Stimulated activated CD8-positive, alpha-beta memory T cell treated with anti-CD3 and anti-CD28 coated beads, Interleukin-7, amount 100 ng/mL, for 1 hour (primary cell): ENCODE data around the gene TSBP1.

ENCODE experiments used
- DNase-seq, 2 donors: peaks; one replicate each; pipeline ENCODE4 v3.0.0-alpha.2; 2020; ENCODE audit warnings: low read depth in 2 of 2

The TSBP1 gene, protein sequence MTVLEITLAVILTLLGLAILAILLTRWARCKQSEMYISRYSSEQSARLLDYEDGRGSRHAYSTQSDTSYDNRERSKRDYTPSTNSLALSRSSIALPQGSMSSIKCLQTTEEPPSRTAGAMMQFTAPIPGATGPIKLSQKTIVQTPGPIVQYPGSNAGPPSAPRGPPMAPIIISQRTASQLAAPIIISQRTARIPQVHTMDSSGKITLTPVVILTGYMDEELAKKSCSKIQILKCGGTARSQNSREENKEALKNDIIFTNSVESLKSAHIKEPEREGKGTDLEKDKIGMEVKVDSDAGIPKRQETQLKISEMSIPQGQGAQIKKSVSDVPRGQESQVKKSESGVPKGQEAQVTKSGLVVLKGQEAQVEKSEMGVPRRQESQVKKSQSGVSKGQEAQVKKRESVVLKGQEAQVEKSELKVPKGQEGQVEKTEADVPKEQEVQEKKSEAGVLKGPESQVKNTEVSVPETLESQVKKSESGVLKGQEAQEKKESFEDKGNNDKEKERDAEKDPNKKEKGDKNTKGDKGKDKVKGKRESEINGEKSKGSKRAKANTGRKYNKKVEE

DNA sequence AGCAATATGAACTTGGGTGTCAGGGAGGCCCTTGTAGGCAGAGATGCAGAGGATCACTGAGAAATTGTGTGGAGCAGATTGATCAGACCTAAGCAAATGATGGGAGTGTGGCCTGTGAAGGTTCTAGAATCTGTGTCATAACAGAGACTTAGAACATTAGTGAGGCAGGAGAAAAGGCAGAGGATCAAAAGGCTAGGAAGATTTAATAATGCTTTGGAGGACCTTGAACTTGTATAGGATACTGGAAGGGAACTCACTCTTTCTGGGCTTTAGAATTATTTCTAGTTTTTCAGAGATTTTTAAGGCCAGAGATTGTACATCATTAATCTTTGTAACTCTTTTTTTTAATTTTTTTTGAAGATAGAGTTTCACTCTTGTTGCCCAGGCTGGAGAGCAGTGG lies at the start of gene TSBP1:
TSS of gene TSBP1 (minus strand) at position 101 of the 400 bp plus-strand sequence. CDS start 197 bp downstream, outside the sequence.
- DNase-seq: no peak

DNA sequence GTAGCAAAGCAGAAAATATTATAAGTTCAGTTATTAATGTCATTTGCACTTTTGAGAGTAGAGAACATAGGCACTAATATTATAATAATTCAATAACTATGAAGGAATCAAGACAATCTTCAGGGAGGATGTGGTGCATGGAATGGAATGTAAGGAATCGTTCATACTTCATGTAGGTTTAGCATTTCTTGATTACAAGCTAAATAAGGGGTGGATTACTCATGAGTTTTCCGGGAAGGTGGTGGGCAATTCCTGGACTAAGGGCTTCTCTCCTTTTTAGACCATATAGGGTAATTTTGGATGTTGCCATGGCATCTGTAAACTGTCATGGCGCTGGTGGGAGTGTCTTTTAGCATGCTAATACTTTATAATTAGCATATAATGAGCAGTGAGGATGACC lies 44.3 kb upstream of the TSBP1 start:
- DNase-seq: no peak

DNA sequence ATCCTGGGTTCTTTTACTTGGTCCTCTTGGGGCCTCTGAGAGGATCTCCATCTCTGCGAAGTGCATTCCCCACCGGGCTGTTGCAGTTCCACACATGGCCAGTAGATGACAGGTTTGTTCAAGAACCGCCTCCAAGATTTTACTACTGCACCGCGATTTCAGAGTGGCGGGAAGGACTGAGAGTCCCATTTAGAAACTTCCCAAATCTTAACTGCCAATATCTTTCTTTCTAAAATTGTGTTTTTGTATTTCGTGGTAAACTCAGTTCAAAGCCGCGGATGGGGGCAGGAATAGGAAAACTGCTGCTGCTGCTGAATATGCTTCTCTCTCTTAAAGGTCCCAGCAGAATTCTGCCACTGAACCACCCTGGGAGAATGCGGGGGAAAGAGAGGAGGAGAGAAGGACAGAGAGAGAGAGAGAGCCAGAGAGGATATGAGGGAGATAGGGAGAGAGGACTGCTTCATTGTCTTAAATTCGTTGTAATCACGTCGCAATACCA lies 43.9 kb upstream of the TSBP1 start:
- DNase-seq: peak; percentile 43 to 66

DNA sequence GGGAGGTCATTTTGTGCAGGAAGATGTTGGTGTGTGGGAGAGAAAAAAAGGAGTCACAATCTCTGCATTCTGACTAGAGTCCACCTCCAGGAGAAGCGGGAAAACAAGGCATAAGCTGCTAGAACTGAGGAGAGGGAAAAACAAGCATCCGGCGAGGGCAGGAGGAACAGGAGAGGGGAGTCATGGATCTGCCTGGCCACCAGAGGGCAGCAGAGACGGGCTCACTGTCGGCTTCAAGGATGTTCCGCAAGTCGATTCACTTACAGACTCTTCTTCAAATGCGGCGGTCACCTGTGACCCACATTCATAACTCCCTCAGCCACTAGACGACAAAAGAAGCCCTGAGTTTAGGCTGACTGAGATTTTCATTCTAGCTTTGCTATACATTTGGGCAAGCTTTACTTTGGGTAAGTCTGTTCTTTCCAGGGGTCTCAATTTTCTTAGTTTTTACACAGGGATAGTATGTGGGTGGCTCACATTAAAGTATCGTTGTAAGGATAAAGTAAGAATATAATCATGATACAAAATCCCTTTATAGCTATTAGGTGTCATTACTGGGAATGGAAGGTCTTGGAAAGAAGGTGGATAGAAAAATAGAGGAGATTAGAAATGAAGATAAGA lies 41.8 kb upstream of the TSBP1 start:
- DNase-seq: peak; percentile 62 to 79

DNA sequence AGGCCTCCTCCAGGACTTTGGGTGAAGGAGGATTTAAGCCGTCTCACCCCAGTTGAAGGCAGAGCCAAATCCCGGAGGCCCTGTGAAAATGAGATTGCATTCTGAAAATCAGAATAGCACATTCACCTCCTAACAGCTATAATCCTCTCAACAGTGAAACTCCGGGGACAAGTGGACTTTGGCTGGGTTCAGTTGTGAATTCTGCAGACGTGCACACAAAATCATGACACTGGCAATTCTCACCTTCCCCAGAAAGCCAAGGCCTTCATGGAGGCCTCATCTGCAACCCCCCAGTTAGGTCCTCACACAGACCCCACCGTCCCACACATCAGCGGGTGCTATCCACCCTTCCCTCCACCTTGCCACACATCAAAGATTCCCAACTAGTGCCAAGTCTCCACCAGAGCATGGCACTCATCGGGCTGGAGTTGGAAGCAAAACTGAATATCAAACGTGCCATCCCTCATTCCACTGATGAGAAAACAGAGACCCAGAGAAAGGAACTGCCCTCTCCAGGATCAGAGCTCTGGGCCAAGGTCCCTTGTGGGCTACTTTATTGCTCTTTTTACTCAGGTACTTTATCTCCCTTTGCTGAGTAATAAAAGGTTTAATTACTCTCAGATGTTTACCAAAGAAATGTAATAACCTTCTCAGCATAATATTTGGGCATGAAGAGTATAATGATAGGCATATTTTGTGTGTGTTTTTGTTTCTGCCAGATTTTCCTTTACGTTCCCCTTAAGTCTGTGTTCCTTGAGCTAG lies 40.0 kb upstream of the TSBP1 start:
- DNase-seq: no peak

DNA sequence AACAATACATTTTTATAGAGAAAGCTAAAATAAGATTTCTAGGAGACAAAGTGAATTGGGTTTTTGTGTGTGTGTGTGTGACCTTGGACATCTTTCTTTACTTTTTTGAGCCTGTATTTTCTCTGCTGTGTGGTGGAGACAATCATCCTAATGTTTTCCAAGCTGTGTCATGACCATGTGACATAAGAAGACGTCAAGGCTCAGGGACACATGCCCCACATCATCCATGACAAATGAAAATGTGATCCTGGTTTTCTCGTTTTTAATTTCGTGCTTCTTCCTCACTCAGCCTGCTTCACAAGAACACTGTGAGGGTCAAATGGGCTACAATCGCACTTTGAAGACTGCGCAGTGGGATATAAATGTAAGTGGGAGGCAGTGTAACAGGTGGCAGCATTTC lies 39.2 kb upstream of the TSBP1 start:
- no peak for DNase-seq

DNA sequence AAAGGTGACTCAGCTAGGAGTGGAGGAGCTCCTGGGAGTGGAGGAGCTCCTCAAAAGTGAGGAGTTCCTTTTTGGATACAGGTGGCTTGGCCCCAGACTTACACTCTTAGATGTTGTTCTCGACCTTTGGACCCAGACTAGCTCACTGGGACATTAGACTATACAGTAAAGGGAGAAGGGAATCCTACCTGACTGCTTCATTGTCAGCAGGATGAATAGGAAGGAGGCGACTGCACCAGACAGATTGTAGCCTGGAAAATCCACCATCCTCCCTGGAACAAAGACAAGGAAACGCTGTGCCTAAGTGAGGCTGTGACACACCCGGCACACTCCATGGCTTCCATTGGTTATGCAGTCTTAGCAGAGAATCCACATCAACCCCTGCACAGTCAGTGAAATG lies 35.2 kb upstream of the TSBP1 start, which contains the start of gene BTNL2:
TSS of gene BTNL2 (minus strand) at position 325 of the 400 bp plus-strand sequence. CDS start at position 267, 58 bp downstream.
- DNase-seq: no peak

DNA sequence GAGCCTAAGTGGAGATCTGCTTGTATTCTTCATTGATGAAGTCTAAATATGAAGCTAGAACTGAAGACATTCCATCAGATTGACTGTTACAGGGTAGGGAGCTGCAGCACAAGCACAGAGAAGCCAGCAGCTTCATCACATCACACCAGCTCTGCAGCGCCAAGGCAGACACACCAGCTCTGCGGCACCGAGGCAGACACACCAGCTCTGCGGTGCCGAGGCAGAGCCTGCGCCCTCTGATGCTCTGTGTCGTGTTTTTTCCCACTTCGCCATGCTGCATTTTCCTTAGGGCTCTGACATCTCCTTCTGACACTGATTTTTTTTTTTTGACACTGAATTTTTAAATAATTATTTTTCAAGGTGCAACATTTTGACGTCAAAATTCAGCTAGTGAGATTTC lies 34.5 kb upstream of the TSBP1 start:
- DNase-seq: no peak

DNA sequence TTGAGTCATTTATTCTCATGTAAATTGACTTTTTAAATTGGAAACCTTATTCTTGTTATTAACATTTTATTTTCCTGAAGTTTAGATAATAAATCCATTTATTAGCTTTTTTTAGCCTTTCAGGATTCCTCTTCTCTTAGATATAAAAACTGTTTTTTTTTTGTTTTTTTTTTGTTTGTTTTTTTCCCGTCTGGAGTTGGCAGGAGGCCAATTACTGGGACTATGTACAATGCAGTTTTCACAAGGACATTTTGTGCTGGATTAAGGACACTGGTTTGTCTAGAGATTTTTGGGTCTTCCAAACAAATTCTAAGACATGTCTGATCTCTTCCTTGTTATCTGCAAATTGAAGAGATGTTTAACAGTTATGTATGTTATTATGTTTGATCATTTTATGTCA lies 34.0 kb upstream of the TSBP1 start:
- no peak for DNase-seq

DNA sequence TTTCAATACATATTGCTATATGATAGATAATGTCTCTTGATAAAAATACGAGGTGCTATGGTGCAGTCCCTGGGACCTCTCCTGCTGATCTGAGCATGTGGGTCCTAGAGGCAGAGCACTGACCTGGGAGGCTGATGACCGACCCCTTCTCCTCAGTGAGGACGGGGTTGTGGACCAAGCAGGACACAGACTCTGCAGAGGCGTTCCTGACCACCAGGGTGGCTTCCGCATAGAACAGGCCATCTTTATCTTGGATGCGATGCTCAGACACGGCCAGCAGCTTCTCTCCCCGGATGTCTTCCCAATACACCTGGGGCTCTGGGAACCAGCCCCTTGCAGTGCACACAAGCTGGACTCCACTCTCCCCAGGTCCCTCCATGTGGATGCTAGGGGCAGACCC lies 31.1 kb upstream of the TSBP1 start:
- no peak for DNase-seq

DNA sequence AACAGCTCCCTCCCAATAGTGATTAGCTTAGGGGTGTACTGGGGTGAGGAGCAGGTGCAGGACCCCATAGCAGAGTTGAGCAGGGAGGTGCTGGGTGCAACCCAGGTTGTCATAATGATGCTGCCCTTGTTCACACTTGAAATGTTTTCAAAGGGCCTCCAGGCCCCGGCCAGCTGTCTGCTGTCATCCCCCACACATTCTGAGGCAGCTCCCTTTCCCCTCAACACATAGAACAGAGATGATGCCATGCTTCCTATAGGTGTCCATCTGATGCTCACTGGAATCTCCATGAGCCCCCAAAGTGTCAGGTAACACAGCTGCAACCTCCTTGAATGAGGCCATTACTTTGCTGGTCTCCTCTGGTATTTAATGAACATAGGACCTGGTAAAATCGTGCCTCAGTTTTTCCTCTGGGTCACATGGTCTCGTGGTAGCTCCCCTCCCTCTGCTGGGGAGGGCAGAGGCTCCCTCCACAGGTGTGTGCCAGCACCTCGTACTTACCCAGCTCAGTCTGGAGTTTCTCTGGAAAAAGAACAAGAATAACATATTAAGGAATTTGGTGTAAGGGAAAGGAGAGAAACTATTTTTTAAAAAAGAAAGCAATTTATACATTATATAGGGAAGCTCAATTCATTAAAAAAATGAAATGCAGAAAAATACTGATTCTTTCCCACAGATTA lies 29.7 kb upstream of the TSBP1 start:
- DNase-seq: no peak

DNA sequence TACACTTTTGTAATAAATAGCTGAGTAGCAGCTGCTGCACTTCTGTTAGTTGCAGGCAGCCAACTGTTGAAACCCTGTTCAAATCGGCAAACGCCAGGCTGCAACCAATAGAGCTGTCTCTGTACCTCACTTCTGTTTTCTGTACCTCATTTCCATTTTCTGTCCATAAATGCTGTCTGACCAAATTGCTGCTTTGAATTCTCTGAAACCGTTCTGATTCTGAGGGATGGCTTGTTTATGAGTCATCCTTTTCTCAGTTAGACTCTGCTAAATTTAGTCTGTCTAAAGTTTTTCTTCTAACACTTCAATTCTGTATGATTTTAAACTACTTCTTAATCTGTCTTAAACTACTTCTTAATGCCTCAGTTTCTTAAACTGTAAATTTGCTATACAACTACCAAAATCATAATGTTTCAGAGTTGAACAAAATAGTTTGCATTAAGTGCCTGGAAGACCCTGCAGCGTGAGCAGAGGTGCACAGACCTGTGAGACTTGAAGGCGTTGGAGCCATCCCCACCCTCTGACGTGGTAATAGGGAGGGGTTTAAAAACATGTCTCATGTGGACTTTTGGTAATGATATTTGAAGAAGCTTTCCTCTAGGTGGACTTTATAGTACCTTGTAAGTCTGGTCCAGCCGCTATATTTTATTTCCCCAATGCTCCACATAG lies 25.7 kb upstream of the TSBP1 start:
- DNase-seq: no peak

DNA sequence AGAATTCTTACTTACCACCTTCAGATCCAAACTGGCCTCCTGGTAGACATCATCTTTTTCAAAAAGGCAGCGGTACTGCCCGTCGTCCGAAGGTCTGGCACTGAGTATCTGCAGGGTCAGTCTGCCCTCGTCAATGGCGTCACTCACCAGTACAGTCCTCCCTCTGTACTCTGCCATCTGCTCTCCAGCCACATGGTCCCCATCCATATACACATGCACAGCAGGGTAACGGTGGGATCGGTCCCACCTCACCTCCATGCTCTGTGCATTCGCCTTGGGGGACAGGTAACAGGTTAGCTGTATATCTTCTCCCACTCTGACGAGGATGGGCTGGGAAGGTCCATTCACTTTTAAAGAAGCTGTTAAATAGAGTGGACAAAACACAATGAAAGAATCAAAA lies 24.3 kb upstream of the TSBP1 start:
- no peak for DNase-seq

DNA sequence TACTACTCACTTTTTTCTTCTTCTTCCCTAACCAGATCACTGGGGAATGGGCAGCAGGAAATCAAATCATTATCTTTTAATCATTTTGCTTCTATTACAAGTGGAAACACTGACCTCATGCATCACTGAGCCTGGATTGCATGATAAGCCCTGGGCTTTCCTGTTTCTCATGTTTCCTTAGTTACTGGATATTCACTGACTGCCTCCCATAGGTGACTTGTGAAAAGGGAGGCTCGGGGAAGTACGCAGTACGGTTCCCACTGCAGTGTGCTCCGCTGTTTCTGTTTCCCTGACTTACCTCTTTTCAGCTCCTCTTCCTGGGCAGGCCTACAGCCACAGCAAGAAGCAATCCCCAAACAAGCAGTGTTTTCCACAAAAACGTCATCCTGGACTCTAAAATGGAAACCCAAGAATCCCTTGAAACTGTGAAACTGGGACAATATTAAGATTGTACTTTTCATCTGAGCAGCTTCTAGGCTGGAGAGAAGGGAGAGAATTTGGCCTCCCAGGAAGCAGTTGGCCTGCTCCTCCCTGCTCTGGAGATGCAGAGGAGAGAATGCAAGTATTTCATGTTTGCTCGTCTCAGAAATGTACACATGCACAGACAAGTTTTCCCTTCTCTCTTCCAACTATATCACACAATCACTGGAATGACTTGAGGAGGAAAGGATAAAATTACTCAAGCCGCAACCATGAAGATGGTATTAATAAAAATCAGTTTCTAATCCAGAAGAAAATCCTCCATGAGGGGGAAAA lies 22.1 kb upstream of the TSBP1 start:
- DNase-seq: no peak

DNA sequence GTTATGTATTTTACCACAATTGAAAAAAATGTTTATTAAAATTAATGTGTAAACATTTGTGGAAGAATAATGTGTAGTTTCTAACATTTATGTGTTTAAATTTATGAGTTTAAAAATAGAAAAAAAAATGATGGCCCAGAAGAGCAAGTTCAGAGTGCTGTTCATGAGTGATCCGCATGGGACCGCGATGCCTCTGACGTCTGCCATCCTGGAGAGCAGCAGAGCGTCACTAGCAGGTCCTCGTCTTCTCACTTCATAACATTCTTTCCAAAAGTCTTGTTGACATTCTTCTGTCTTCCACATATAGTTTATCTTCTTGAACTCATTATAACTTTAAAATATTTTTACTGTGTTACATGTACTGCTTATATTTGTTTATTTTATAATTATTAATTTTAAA lies 19.8 kb upstream of the TSBP1 start:
- no peak for DNase-seq

DNA sequence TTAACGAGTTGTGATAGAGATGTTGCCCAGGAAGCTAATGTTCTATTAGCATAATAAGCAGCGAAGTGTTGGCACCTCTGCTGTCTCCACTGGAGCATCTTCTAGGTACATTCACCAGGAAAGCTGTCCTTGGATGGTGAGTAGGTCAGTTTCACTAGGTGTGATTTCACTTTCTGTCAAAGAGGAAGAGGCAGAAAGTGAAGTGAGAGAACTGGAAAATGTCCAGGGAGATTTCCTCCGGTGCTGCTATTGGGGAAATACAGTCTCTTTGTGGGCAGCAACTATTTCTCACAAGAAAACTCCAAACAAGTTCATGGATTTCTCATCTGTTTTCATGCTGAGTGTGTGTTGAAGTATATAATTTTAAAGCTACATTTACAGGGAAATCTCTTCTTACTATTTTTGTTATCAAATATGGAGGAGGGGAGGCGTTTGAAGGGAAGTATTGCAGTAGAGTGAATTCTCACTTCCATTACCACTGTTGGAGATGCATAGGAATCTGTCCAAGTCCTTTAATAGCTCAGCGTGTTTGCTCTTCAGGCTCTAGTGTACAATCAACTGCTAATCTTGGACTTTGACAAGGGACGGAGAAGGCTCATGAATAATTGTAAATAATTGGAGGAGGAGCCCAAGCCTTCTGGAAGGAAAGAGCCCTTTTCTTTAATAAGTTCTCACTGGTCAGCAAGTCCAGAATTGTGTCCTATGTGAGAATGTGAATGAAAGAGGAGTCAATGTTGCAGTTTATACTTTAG lies 16.1 kb upstream of the TSBP1 start:
- no peak for DNase-seq

DNA sequence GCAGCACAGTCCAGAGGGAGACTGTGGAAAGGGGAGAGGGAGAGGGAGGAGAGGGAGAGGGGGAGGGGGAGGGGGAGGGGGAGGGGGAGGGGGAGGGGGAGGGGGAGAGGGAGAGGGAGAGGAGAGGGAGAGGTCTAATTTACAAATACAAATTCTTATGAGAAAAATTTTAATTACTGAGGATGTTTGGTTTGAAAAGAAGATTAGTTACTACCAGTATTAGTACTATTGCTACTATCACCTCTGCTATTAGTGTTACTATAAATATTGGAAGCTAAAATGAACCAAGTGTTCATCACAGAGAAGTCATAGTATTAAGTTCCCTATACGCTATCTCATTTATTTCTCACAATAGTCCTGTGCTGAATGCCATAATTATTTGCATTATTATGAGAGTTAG lies 14.3 kb upstream of the TSBP1 start:
- no peak for DNase-seq

DNA sequence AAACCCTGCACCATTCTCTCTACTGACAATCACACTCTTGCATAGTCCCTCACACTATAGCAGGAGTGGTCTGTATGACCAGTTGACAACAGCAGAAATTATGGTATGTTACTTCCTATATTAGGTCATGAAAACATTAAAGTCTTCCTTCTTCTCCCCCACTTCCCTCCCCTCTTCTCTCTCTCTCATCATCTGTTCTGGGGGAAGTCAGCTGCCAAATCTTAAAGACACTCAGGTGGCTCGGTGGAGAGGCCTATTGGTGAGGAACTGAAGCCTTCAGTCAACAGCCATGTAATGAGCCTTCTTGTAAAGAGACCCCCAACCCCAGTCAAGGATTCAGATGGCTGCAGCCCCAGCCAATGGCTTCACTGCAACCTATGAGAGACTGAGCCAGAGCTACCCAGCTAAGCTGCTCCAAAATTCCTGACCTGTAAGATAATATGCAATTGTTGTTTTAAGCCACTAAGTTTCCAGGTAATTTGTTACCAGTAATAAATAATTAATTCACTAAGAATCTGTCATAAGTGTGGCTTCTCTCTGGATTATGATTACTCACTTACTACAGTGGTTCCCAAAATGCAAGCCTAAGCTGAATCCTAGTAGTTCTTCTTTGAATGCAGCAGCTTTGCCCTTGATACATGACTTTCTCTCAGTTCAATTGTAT lies 11.2 kb upstream of the TSBP1 start:
- no peak for DNase-seq

DNA sequence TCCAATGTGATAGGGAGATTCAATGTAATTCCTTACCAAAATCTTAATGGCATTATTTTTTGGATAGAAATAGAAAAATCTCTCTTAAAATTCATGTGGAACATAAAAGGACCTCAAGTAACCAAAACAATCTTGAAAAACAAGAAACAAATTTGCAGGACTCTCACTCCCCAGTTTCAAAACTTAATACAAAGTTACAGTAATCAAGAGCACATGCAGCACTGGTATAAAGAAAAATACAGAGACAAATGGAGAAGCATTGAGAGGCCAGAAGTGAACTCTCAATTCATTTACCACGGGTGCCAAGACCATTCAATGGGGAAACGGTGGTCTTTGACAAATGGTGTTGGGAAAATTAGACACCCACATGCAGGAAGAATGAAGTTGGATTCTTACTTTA lies 7.8 kb upstream of the TSBP1 start:
- no peak for DNase-seq
